HepG2 (cell line): Measurements from ENCODE around the gene ST6GALNAC2. TPM values are rescaled to one million over a fixed set of nuclear protein-coding genes. Genes with fewer than 3 reads are reported as not detected.

Experiments
- ATF7 ChIP-seq, 2 experiments: fragments of 450-650 bp in 1 of 2; sonication (generic) in 1 of 2; formaldehyde crosslinking in 1 of 2; IDR thresholded peaks; 2 replicates each; pipeline versions ENCODE4 v1.4.0 to v1.6.1; 2016 to 2020; ENCODE audit warnings: antibody characterized with exemption in 1 of 2, mild to moderate bottlenecking in 1 of 2, missing genetic modification reagents in 1 of 2
- CBX5 ChIP-seq: sonication (generic); formaldehyde crosslinking; IDR thresholded peaks from 2 replicates; pipeline ENCODE4 v1.4.0; 2020; ENCODE audit warnings: missing genetic modification reagents, borderline replicate concordance
- CREB3 ChIP-seq: sonication (generic); formaldehyde crosslinking; IDR thresholded peaks from 2 replicates; pipeline ENCODE4 v1.5.0; 2020; ENCODE audit warnings: missing genetic modification reagents
- FOXC1 ChIP-seq: sonication (generic); formaldehyde crosslinking; IDR thresholded peaks from 2 replicates; pipeline ENCODE4 v1.8.0; 2022; ENCODE audit warnings: mild to moderate bottlenecking, missing genetic modification reagents, borderline replicate concordance
- FOXO4 ChIP-seq: sonication (generic); formaldehyde crosslinking; conservative IDR thresholded peaks from 2 replicates; pipeline ENCODE4 v1.8.1; 2023; ENCODE audit warnings: missing genetic modification reagents
- HNRNPK ChIP-seq: fragments of 200-400 bp; formaldehyde crosslinking; IDR thresholded peaks from 2 replicates; pipeline ENCODE4 v1.6.1; 2018; ENCODE audit warnings: low read length, low read depth, moderate library complexity, mild to moderate bottlenecking; ENCODE audit not compliant: poor library complexity, severe bottlenecking
- IKZF1 ChIP-seq: fragments of 450-650 bp; IDR thresholded peaks from 2 replicates; pipeline ENCODE4 v1.7.1; 2016
- PHF8 ChIP-seq: sonication (generic); formaldehyde crosslinking; IDR thresholded peaks from 2 replicates; pipeline ENCODE4 v1.5.0; 2020; ENCODE audit warnings: missing genetic modification reagents
- RAD51 ChIP-seq: fragments of 450-650 bp; IDR thresholded peaks from 2 replicates; pipeline ENCODE4 v1.6.1; 2016; ENCODE audit warnings: borderline replicate concordance
- SALL2 ChIP-seq: sonication (generic); formaldehyde crosslinking; IDR thresholded peaks from 2 replicates; pipeline ENCODE4 v1.8.1; 2023; ENCODE audit warnings: mild to moderate bottlenecking, missing genetic modification reagents, inconsistent platforms
- SRY ChIP-seq: sonication (generic); formaldehyde crosslinking; IDR thresholded peaks from 2 replicates; pipeline ENCODE4 v1.8.0; 2022; ENCODE audit warnings: mild to moderate bottlenecking, missing genetic modification reagents
- TARDBP ChIP-seq: sonication (generic); formaldehyde crosslinking; IDR thresholded peaks from 2 replicates; pipeline ENCODE4 v1.8.0; 2022; ENCODE audit warnings: mild to moderate bottlenecking, missing genetic modification reagents
- TBX3 ChIP-seq: fragments of 450-650 bp; IDR thresholded peaks from 2 replicates; pipeline ENCODE4 v1.6.1; 2017; ENCODE audit warnings: antibody characterized with exemption, mild to moderate bottlenecking, inconsistent platforms, borderline replicate concordance
- TGIF2 ChIP-seq: IDR thresholded peaks from 2 replicates; pipeline ENCODE4 v1.6.1; 2016; ENCODE audit warnings: control low read depth, missing compliant biosample characterization
- ZBTB20 ChIP-seq: sonication (generic); formaldehyde crosslinking; IDR thresholded peaks from 2 replicates; pipeline ENCODE4 v1.8.1; 2023; ENCODE audit warnings: missing genetic modification reagents, low read depth, mild to moderate bottlenecking, borderline replicate concordance
- ZNF260 ChIP-seq: sonication (generic); formaldehyde crosslinking; IDR thresholded peaks from 2 replicates; pipeline ENCODE4 v1.4.0; 2020; ENCODE audit warnings: missing genetic modification reagents, low read depth, mild to moderate bottlenecking, borderline replicate concordance
- ZNF331 ChIP-seq: sonication (generic); formaldehyde crosslinking; IDR thresholded peaks from 2 replicates; pipeline ENCODE4 v1.4.0; 2020; ENCODE audit warnings: missing genetic modification reagents
- ZNF451 ChIP-seq: sonication (generic); formaldehyde crosslinking; IDR thresholded peaks from 2 replicates; pipeline ENCODE4 v1.5.0; 2020; ENCODE audit warnings: mild to moderate bottlenecking, missing genetic modification reagents
- ZNF512 ChIP-seq: sonication (generic); formaldehyde crosslinking; IDR thresholded peaks from 2 replicates; pipeline ENCODE4 v1.4.0; 2020; ENCODE audit warnings: mild to moderate bottlenecking, missing genetic modification reagents
- ZNF549 ChIP-seq: sonication (generic); formaldehyde crosslinking; IDR thresholded peaks from 2 replicates; pipeline ENCODE4 v1.5.0; 2020; ENCODE audit warnings: missing genetic modification reagents
- ZNF614 ChIP-seq: IDR thresholded peaks from 2 replicates; pipeline ENCODE4 v1.6.1; 2018; ENCODE audit warnings: missing biosample characterization, missing genetic modification reagents, inconsistent platforms, borderline replicate concordance
- polyA plus RNA-seq, 8 experiments: library from polyadenylated mRNA; depleted of rRNA in 3 of 8; stranded (reverse) in 7 of 8; unstranded in 1 of 8; fragments of >200 nt; fragmentation: Illumina TruSeq in 4 of 8; extraction: Trizol in 4 of 8; gene quantifications; 2 replicates each; pipeline versions ENCODE4 v1.2.1 to v1.2.3, GENCODE V29; 2011 to 2016; ENCODE audit warnings: low read depth in 4 of 8, missing spikeins in 1 of 8, mixed read lengths in 1 of 8; ENCODE audit not compliant: insufficient read depth in 1 of 8
- total RNA-seq, 5 experiments: library from RNA; depleted of rRNA; stranded (reverse); fragments of >200 nt; fragmentation: Illumina TruSeq; extraction: Trizol; gene quantifications; 2 replicates each; pipeline ENCODE4 v1.2.3, GENCODE V29; 2016; ENCODE audit warnings: low read depth in 1 of 5
- TF ChIP-seq, protein P1 (sequence below): sonication (generic); formaldehyde crosslinking; IDR thresholded peaks from 2 replicates; pipeline ENCODE4 v1.4.0; 2020; ENCODE audit warnings: missing genetic modification reagents, mild to moderate bottlenecking, borderline replicate concordance

The ST6GALNAC2 gene
- total and polyA plus RNA-seq, 2 of the 13 experiments (the other 11 are each of a cell fraction or from before 2014, with no cell fraction given) = 0.12 to 0.49 TPM

DNA sequence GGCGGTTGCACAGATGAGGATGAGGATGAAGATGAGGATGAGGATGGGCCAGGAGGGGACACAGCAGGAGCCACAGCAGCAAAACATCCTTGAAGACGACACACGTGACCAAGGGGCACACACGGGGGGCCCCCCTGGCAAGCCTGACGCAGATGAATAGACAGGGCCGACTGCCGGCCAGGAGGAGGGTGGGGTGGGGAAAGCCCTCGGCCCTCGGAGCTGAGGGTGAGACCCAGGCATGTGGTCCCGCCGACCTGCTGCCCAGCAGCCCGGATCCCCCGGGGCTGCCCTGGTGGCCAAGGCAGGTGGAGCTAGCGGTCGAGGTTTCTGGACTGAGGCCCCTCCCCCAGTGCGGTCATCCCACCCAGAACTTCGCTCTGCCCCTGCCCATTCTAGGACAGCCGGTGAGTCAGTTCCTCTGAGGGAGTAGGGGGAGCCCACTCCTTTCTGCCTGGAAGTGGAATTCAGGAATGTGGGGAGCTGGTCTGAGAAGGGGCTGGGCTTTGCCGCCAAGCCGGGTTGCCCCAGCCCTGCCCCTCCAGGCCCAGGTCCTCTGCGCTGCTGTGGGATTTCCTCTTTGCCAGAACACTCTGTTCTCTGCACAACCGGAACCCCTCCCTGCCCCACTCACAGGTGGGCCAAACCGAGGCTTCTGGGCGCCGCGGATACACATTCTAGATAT is 58.1 kb downstream of the ST6GALNAC2 start (continued):
- TF ChIP-seq HNRNPK (no peak), ZNF549 (CRISPR knock-in tag) (no peak), FOXC1 (CRISPR knock-in tag) (no peak), TARDBP (CRISPR knock-in tag) (0 out of 2 replicates have a peak, but pooled peaks have one; percentile 29), SRY (CRISPR knock-in tag) (no peak), ZNF260 (CRISPR knock-in tag) (no peak), ATF7 (IDR thresholded peaks at IDR 0.05) (no peak), ATF7 (CRISPR knock-in tag; IDR thresholded peaks at IDR 0.05) (no peak), CREB3 (CRISPR knock-in tag) (no peak), TGIF2 (no peak), CBX5 (CRISPR knock-in tag) (no peak), ZBTB20 (CRISPR knock-in tag) (no peak), SALL2 (no peak), ZNF451 (CRISPR knock-in tag) (no peak), TBX3 (no peak), FOXO4 (no peak), IKZF1 (no peak), ZNF331 (CRISPR knock-in tag) (no peak; the same call in 1 of the 2 replicates), ZNF512 (CRISPR knock-in tag) (no peak), ZNF614 (CRISPR knock-in tag) (no peak), PHF8 (CRISPR knock-in tag) (peak; percentile 30; the same call in 1 of the 2 replicates), RAD51 (no peak)
- TF ChIP-seq, protein P1, sequence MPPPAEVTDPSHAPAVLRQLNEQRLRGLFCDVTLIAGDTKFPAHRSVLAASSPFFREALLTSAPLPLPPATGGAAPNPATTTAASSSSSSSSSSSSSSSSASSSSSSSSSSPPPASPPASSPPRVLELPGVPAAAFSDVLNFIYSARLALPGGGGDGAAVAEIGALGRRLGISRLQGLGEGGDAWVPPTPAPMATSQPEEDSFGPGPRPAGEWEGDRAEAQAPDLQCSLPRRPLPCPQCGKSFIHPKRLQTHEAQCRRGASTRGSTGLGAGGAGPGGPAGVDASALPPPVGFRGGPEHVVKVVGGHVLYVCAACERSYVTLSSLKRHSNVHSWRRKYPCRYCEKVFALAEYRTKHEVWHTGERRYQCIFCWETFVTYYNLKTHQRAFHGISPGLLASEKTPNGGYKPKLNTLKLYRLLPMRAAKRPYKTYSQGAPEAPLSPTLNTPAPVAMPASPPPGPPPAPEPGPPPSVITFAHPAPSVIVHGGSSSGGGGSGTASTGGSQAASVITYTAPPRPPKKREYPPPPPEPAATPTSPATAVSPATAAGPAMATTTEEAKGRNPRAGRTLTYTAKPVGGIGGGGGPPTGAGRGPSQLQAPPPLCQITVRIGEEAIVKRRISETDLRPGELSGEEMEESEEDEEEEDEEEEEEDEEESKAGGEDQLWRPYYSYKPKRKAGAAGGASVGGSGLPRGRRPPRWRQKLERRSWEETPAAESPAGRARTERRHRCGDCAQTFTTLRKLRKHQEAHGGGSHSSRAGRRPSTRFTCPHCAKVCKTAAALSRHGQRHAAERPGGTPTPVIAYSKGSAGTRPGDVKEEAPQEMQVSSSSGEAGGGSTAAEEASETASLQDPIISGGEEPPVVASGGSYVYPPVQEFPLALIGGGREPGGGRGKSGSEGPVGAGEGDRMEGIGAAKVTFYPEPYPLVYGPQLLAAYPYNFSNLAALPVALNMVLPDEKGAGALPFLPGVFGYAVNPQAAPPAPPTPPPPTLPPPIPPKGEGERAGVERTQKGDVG (CRISPR knock-in tag) = no peak
